ENCODE results near the gene OPALIN.

Gene OPALIN

GRCh38 chr10:96317067-96317833, 41.6 kb downstream of the OPALIN start:
- no peak for TF ChIP-seq ZC3H10 (CRISPR knock-in tag; IDR thresholded peaks at IDR 0.05)
- TF ChIP-seq, protein P1, sequence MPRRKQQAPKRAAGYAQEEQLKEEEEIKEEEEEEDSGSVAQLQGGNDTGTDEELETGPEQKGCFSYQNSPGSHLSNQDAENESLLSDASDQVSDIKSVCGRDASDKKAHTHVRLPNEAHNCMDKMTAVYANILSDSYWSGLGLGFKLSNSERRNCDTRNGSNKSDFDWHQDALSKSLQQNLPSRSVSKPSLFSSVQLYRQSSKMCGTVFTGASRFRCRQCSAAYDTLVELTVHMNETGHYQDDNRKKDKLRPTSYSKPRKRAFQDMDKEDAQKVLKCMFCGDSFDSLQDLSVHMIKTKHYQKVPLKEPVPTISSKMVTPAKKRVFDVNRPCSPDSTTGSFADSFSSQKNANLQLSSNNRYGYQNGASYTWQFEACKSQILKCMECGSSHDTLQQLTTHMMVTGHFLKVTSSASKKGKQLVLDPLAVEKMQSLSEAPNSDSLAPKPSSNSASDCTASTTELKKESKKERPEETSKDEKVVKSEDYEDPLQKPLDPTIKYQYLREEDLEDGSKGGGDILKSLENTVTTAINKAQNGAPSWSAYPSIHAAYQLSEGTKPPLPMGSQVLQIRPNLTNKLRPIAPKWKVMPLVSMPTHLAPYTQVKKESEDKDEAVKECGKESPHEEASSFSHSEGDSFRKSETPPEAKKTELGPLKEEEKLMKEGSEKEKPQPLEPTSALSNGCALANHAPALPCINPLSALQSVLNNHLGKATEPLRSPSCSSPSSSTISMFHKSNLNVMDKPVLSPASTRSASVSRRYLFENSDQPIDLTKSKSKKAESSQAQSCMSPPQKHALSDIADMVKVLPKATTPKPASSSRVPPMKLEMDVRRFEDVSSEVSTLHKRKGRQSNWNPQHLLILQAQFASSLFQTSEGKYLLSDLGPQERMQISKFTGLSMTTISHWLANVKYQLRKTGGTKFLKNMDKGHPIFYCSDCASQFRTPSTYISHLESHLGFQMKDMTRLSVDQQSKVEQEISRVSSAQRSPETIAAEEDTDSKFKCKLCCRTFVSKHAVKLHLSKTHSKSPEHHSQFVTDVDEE (CRISPR knock-in tag; IDR thresholded peaks at IDR 0.05), result no peak
- TF ChIP-seq ZFP30 (CRISPR knock-in tag; IDR thresholded peaks at IDR 0.05), result no peak
- TF ChIP-seq SNAI2 (CRISPR knock-in tag; IDR thresholded peaks at IDR 0.05), result no peak
- TF ChIP-seq BACH2 (CRISPR knock-in tag; IDR thresholded peaks at IDR 0.05; ENCODE audit: borderline replicate concordance), result no peak
- TF ChIP-seq, protein P2, sequence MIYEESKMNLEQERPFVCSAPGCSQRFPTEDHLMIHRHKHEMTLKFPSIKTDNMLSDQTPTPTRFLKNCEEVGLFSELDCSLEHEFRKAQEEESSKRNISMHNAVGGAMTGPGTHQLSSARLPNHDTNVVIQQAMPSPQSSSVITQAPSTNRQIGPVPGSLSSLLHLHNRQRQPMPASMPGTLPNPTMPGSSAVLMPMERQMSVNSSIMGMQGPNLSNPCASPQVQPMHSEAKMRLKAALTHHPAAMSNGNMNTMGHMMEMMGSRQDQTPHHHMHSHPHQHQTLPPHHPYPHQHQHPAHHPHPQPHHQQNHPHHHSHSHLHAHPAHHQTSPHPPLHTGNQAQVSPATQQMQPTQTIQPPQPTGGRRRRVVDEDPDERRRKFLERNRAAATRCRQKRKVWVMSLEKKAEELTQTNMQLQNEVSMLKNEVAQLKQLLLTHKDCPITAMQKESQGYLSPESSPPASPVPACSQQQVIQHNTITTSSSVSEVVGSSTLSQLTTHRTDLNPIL (CRISPR knock-in tag; IDR thresholded peaks at IDR 0.05; ENCODE audit: low read depth), result no peak
- no peak for TF ChIP-seq TOX (CRISPR knock-in tag; IDR thresholded peaks at IDR 0.05; ENCODE audit: borderline replicate concordance)
- no peak for TF ChIP-seq GLIS3 (CRISPR knock-in tag; IDR thresholded peaks at IDR 0.05)
- TF ChIP-seq, protein P3, sequence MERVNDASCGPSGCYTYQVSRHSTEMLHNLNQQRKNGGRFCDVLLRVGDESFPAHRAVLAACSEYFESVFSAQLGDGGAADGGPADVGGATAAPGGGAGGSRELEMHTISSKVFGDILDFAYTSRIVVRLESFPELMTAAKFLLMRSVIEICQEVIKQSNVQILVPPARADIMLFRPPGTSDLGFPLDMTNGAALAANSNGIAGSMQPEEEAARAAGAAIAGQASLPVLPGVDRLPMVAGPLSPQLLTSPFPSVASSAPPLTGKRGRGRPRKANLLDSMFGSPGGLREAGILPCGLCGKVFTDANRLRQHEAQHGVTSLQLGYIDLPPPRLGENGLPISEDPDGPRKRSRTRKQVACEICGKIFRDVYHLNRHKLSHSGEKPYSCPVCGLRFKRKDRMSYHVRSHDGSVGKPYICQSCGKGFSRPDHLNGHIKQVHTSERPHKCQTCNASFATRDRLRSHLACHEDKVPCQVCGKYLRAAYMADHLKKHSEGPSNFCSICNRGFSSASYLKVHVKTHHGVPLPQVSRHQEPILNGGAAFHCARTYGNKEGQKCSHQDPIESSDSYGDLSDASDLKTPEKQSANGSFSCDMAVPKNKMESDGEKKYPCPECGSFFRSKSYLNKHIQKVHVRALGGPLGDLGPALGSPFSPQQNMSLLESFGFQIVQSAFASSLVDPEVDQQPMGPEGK (CRISPR knock-in tag; IDR thresholded peaks at IDR 0.05; ENCODE audit: borderline replicate concordance), result no peak
- no peak for TF ChIP-seq CSDC2 (CRISPR knock-in tag; IDR thresholded peaks at IDR 0.05)
- no peak for TF ChIP-seq PPARA (CRISPR knock-in tag; IDR thresholded peaks at IDR 0.05; ENCODE audit: borderline replicate concordance)
- no peak for TF ChIP-seq OSR1 (CRISPR knock-in tag; IDR thresholded peaks at IDR 0.05)
- no peak for TF ChIP-seq ZNF70 (CRISPR knock-in tag; IDR thresholded peaks at IDR 0.05)
- no peak for TF ChIP-seq ESRRG (CRISPR knock-in tag; IDR thresholded peaks at IDR 0.05)
- no peak for TF ChIP-seq TCF4 (CRISPR knock-in tag; IDR thresholded peaks at IDR 0.05; ENCODE audit: borderline replicate concordance)
- no peak for TF ChIP-seq ZFP3 (CRISPR knock-in tag; IDR thresholded peaks at IDR 0.05)
- TF ChIP-seq, protein P4, sequence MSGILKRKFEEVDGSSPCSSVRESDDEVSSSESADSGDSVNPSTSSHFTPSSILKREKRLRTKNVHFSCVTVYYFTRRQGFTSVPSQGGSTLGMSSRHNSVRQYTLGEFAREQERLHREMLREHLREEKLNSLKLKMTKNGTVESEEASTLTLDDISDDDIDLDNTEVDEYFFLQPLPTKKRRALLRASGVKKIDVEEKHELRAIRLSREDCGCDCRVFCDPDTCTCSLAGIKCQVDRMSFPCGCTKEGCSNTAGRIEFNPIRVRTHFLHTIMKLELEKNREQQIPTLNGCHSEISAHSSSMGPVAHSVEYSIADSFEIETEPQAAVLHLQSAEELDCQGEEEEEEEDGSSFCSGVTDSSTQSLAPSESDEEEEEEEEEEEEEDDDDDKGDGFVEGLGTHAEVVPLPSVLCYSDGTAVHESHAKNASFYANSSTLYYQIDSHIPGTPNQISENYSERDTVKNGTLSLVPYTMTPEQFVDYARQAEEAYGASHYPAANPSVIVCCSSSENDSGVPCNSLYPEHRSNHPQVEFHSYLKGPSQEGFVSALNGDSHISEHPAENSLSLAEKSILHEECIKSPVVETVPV (CRISPR knock-in tag; IDR thresholded peaks at IDR 0.05), result no peak
- TF ChIP-seq, protein P5, sequence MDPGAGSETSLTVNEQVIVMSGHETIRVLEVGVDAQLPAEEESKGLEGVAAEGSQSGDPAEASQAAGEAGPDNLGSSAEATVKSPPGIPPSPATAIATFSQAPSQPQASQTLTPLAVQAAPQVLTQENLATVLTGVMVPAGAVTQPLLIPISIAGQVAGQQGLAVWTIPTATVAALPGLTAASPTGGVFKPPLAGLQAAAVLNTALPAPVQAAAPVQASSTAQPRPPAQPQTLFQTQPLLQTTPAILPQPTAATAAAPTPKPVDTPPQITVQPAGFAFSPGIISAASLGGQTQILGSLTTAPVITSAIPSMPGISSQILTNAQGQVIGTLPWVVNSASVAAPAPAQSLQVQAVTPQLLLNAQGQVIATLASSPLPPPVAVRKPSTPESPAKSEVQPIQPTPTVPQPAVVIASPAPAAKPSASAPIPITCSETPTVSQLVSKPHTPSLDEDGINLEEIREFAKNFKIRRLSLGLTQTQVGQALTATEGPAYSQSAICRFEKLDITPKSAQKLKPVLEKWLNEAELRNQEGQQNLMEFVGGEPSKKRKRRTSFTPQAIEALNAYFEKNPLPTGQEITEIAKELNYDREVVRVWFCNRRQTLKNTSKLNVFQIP (CRISPR knock-in tag; IDR thresholded peaks at IDR 0.05; ENCODE audit: borderline replicate concordance, low read depth), result no peak

GRCh38 chr10:96313344-96313743, 45.5 kb downstream of the OPALIN start:
- ATAC-seq, result no peak
- TF ChIP-seq, protein P5 (CRISPR knock-in tag; IDR thresholded peaks at IDR 0.05; ENCODE audit: borderline replicate concordance, low read depth), result no peak
- TF ChIP-seq OSR1 (CRISPR knock-in tag; IDR thresholded peaks at IDR 0.05) (no peak), ZNF565 (CRISPR knock-in tag; conservative IDR thresholded peaks at IDR 0.05; ENCODE audit: low read depth) (no peak), BACH2 (CRISPR knock-in tag; IDR thresholded peaks at IDR 0.05; ENCODE audit: borderline replicate concordance) (no peak), CSDC2 (CRISPR knock-in tag; IDR thresholded peaks at IDR 0.05) (no peak), SNAI2 (CRISPR knock-in tag; IDR thresholded peaks at IDR 0.05) (no peak), TOX (CRISPR knock-in tag; IDR thresholded peaks at IDR 0.05; ENCODE audit: borderline replicate concordance) (no peak), ZNF70 (CRISPR knock-in tag; IDR thresholded peaks at IDR 0.05) (no peak), ISL1 (CRISPR knock-in tag; IDR thresholded peaks at IDR 0.05) (no peak), ZFP3 (CRISPR knock-in tag; IDR thresholded peaks at IDR 0.05) (no peak), ZFP30 (CRISPR knock-in tag; IDR thresholded peaks at IDR 0.05) (no peak), ZC3H10 (CRISPR knock-in tag; IDR thresholded peaks at IDR 0.05) (no peak), GLIS3 (CRISPR knock-in tag; IDR thresholded peaks at IDR 0.05) (no peak), ZNF8 (CRISPR knock-in tag; IDR thresholded peaks at IDR 0.05) (no peak)
- TF ChIP-seq, protein P1 (CRISPR knock-in tag; IDR thresholded peaks at IDR 0.05), result no peak
- TF ChIP-seq, protein P4 (CRISPR knock-in tag; IDR thresholded peaks at IDR 0.05), result no peak

More at GRCh38 chr10:96317067-96317833, 41.6 kb downstream of the OPALIN start:
- no peak for ATAC-seq
